Measurements from ENCODE around the gene HERC6.

- TF ChIP-seq POLR2A (IDR thresholded peaks at IDR 0.05; ENCODE audit: low read length): no peak
- no peak for TF ChIP-seq GATA1 (IDR thresholded peaks at IDR 0.05; ENCODE audit: low read depth, low read length)
Measured at GRCh38 chr4:88442689-88443191, 64.1 kb downstream of the HERC6 start.
